NCI-H2196 treated with DMSO at 0.1 percent for 48 hours (cell line): ENCODE measurements around the gene ADCY9.
A peak's percentile ranks its signal among the peaks of the same experiment; 100 is the strongest.
"Not testable (repeated sequence)": the region's sequence is repeated elsewhere in the genome, so short reads cannot be mapped to it uniquely, and the experiment has no call there.

ENCODE experiments used
- DNase-seq: peaks from one replicate; lab custom pipeline; 2025; ENCODE audit not compliant: unreplicated experiment; lab: John Stamatoyannopoulos, UW

ADCY9 gene

GRCh38 chr16:3953728-3954410 is 162.4 kb downstream of the ADCY9 start:
- DNase-seq = no peak

GRCh38 chr16:3952737-3953131 is 163.5 kb downstream of the ADCY9 start:
- no peak for DNase-seq

GRCh38 chr16:3951861-3952736 is 164.1 kb downstream of the ADCY9 start:
- DNase-seq = no peak

- DNase-seq = not testable (repeated sequence)
These were observed 164.9 kb downstream of the ADCY9 start for GRCh38 chr16:3951380-3951779.

GRCh38 chr16:3950343-3951193 is 165.7 kb downstream of the ADCY9 start:
- DNase-seq = no peak

- DNase-seq = no peak
These were observed 166.3 kb downstream of the ADCY9 start for GRCh38 chr16:3949946-3950342.

GRCh38 chr16:3949287-3949686 is 167.0 kb downstream of the ADCY9 start:
- DNase-seq = no peak

- no peak for DNase-seq
These were observed 167.8 kb downstream of the ADCY9 start for GRCh38 chr16:3948378-3948995.

- DNase-seq = no peak
These were observed 169.6 kb downstream of the ADCY9 start for GRCh38 chr16:3946604-3947180.

GRCh38 chr16:3945751-3946603 is 170.3 kb downstream of the ADCY9 start:
- DNase-seq = peak; percentile 12

- DNase-seq = not testable (repeated sequence)
These were observed 171.8 kb downstream of the ADCY9 start for GRCh38 chr16:3944457-3944856.

GRCh38 chr16:3942146-3942545 is 174.1 kb downstream of the ADCY9 start:
- not testable (repeated sequence) for DNase-seq

GRCh38 chr16:3938843-3939624 is 177.2 kb downstream of the ADCY9 start:
- no peak for DNase-seq

GRCh38 chr16:3938471-3938842 is 177.8 kb downstream of the ADCY9 start:
- DNase-seq = no peak

- no peak for DNase-seq
These were observed 179.0 kb downstream of the ADCY9 start for GRCh38 chr16:3937066-3937875.

- DNase-seq = no peak
These were observed 180.3 kb downstream of the ADCY9 start for GRCh38 chr16:3935921-3936320.

- no peak for DNase-seq
These were observed 181.6 kb downstream of the ADCY9 start for GRCh38 chr16:3934491-3935181.
